Activated CD8-positive, alpha-beta memory T cell treated with anti-CD3 and anti-CD28 coated beads, Interleukin-2, amount 50 U/mL, for 1 hour (primary cell): ENCODE measurements around the gene CHMP4B.
"Not testable (repeated sequence)": the region's sequence is repeated elsewhere in the genome, so short reads cannot be mapped to it uniquely, and the experiment has no call there.

Experiments used
- DNase-seq: peaks from one replicate; pipeline ENCODE4 v3.0.0-alpha.2; 2020; ENCODE audit errors: extremely low read depth

Gene CHMP4B

GRCh38 chr20:33789858-33790182 lies 21.3 kb upstream of the CHMP4B start:
- DNase-seq, result no peak

- no peak for DNase-seq
Observed at GRCh38 chr20:33790566-33790965, 20.6 kb upstream of the CHMP4B start.

GRCh38 chr20:33791021-33791420 lies 20.1 kb upstream of the CHMP4B start:
- no peak for DNase-seq

- no peak for DNase-seq
Observed at GRCh38 chr20:33791540-33791939, 19.6 kb upstream of the CHMP4B start.

GRCh38 chr20:33791959-33792597 lies 19.1 kb upstream of the CHMP4B start:
- no peak for DNase-seq

GRCh38 chr20:33792598-33792989 lies 18.6 kb upstream of the CHMP4B start:
- DNase-seq, result not testable (repeated sequence)

GRCh38 chr20:33793011-33793931 lies 17.9 kb upstream of the CHMP4B start:
- no peak for DNase-seq

- DNase-seq, result no peak
Observed at GRCh38 chr20:33796263-33796906, 14.8 kb upstream of the CHMP4B start.

- no peak for DNase-seq
Observed at GRCh38 chr20:33796907-33797544, 14.1 kb upstream of the CHMP4B start.

GRCh38 chr20:33798444-33798843 lies 12.7 kb upstream of the CHMP4B start:
- DNase-seq, result no peak

- no peak for DNase-seq
Observed at GRCh38 chr20:33803921-33804337, 7.2 kb upstream of the CHMP4B start.

- DNase-seq, result no peak
Observed at GRCh38 chr20:33808388-33808787, 2.8 kb upstream of the CHMP4B start.

- DNase-seq, result no peak
Observed at GRCh38 chr20:33810259-33810658, 889 bp upstream of the CHMP4B start.

GRCh38 chr20:33811776-33812151 lies 616 bp downstream of the CHMP4B start:
- no peak for DNase-seq

GRCh38 chr20:33812152-33812849 lies 1.2 kb downstream of the CHMP4B start:
- DNase-seq, result no peak

GRCh38 chr20:33812908-33813462 lies 1.8 kb downstream of the CHMP4B start:
- DNase-seq, result no peak

- DNase-seq, result no peak
Observed at GRCh38 chr20:33814238-33814712, 3.1 kb downstream of the CHMP4B start.

- DNase-seq, result no peak
Observed at GRCh38 chr20:33815671-33816070, 4.5 kb downstream of the CHMP4B start.

GRCh38 chr20:33816191-33816590 lies 5.0 kb downstream of the CHMP4B start:
- no peak for DNase-seq

- DNase-seq, result no peak
Observed at GRCh38 chr20:33817411-33817810, 6.3 kb downstream of the CHMP4B start.

- no peak for DNase-seq
Observed at GRCh38 chr20:33819456-33819855, 8.3 kb downstream of the CHMP4B start.
